HepG2 (cell line): Measurements from ENCODE around the gene PHOSPHO2. TPM values are rescaled to one million over a fixed set of nuclear protein-coding genes. Genes with fewer than 3 reads are reported as not detected.

ENCODE experiments used
- CHD2 ChIP-seq: IDR thresholded peaks from 2 replicates; pipeline ENCODE4 v1.6.1; 2011; ENCODE audit warnings: low read depth, low read length, improper control_type of control experiment
- DPF2 ChIP-seq: sonication (generic); formaldehyde crosslinking; IDR thresholded peaks from 2 replicates; pipeline ENCODE4 v1.4.0; 2020; ENCODE audit warnings: mild to moderate bottlenecking, low read depth, missing genetic modification reagents, borderline replicate concordance
- EHMT2 ChIP-seq: fragments of 200-600 bp; sonication (generic); IDR thresholded peaks from 2 replicates; pipeline ENCODE4 v1.7.0; 2017; ENCODE audit warnings: antibody characterized with exemption, low read depth, low read length, borderline replicate concordance
- ELF4 ChIP-seq: sonication (generic); formaldehyde crosslinking; IDR thresholded peaks from 2 replicates; pipeline ENCODE4 v1.5.0; 2020; ENCODE audit warnings: missing genetic modification reagents, mild to moderate bottlenecking, moderate library complexity, borderline replicate concordance
- FOXO4 ChIP-seq: sonication (generic); formaldehyde crosslinking; conservative IDR thresholded peaks from 2 replicates; pipeline ENCODE4 v1.8.1; 2023; ENCODE audit warnings: missing genetic modification reagents
- FOXP1 ChIP-seq, 2 experiments: fragments of 450-650 bp in 1 of 2; IDR thresholded peaks; 2 replicates each; pipeline ENCODE4 v1.6.1; 2017 to 2018; ENCODE audit warnings: antibody characterized with exemption in 1 of 2
- HNRNPUL1 ChIP-seq: fragments of 200-400 bp; formaldehyde crosslinking; IDR thresholded peaks from 2 replicates; pipeline ENCODE4 v1.6.1; 2017; ENCODE audit warnings: low read depth, mild to moderate bottlenecking, low read length, moderate library complexity
- IRF2 ChIP-seq: IDR thresholded peaks from 2 replicates; pipeline ENCODE4 v1.6.1; 2018; ENCODE audit warnings: missing genetic modification reagents, missing compliant biosample characterization
- KDM5B ChIP-seq: sonication (generic); formaldehyde crosslinking; IDR thresholded peaks from 2 replicates; pipeline ENCODE4 v1.4.0; 2020; ENCODE audit warnings: missing genetic modification reagents, mild to moderate bottlenecking, borderline replicate concordance
- KLF16 ChIP-seq, 2 experiments: sonication (generic) in 1 of 2; formaldehyde crosslinking in 1 of 2; IDR thresholded peaks; 2 replicates each; pipeline versions ENCODE4 v1.6.1 to v1.8.0; 2016 to 2023; ENCODE audit warnings: missing genetic modification reagents in 2 of 2, missing compliant biosample characterization in 1 of 2
- PCBP2 ChIP-seq: fragments of 200-400 bp; formaldehyde crosslinking; optimal IDR thresholded peaks from 2 replicates; pipeline ENCODE3; 2018; ENCODE audit warnings: low read length, low read depth; ENCODE audit not compliant: poor library complexity, severe bottlenecking
- POLR2A ChIP-seq, 2 experiments: IDR thresholded peaks; 2 replicates each; pipeline ENCODE4 v1.6.1; 2011; ENCODE audit warnings: low read depth in 2 of 2, low read length in 2 of 2, mild to moderate bottlenecking in 1 of 2, moderate library complexity in 1 of 2; ENCODE audit not compliant: insufficient read depth in 1 of 2
- PTBP1 ChIP-seq: fragments of 200-400 bp; formaldehyde crosslinking; IDR thresholded peaks from 2 replicates; pipeline ENCODE4 v1.6.1; 2018; ENCODE audit warnings: low read length, low read depth; ENCODE audit not compliant: poor library complexity, severe bottlenecking
- RERE ChIP-seq: IDR thresholded peaks from 2 replicates; pipeline ENCODE4 v1.6.1; 2016; ENCODE audit warnings: low read depth, missing genetic modification reagents, missing compliant biosample characterization
- SPEN ChIP-seq: sonication (generic); formaldehyde crosslinking; IDR thresholded peaks from 2 replicates; pipeline ENCODE4 v1.5.1; 2020; ENCODE audit warnings: low read depth, mild to moderate bottlenecking, missing genetic modification reagents
- TAF1 ChIP-seq: sonication (generic); formaldehyde crosslinking; IDR thresholded peaks from 2 replicates; pipeline ENCODE4 v1.4.0; 2020; ENCODE audit warnings: missing genetic modification reagents
- ZFP90 ChIP-seq: sonication (generic); formaldehyde crosslinking; IDR thresholded peaks from 2 replicates; pipeline ENCODE4 v1.8.0; 2022; ENCODE audit warnings: missing genetic modification reagents, mild to moderate bottlenecking, inconsistent platforms, borderline replicate concordance
- ZNF326 ChIP-seq: sonication (generic); formaldehyde crosslinking; IDR thresholded peaks from 2 replicates; pipeline ENCODE4 v1.4.0; 2020; ENCODE audit warnings: missing genetic modification reagents, borderline replicate concordance
- ZNF556 ChIP-seq: sonication (generic); formaldehyde crosslinking; IDR thresholded peaks from 2 replicates; pipeline ENCODE4 v1.4.0; 2020; ENCODE audit warnings: mild to moderate bottlenecking, missing genetic modification reagents, borderline replicate concordance
- ZNF570 ChIP-seq: sonication (generic); formaldehyde crosslinking; IDR thresholded peaks from 2 replicates; pipeline ENCODE4 v1.4.0; 2020; ENCODE audit warnings: mild to moderate bottlenecking, missing genetic modification reagents, borderline replicate concordance
- ZSCAN5A ChIP-seq: sonication (generic); formaldehyde crosslinking; IDR thresholded peaks from 2 replicates; pipeline ENCODE4 v1.8.0; 2022; ENCODE audit warnings: mild to moderate bottlenecking, missing genetic modification reagents, borderline replicate concordance
- polyA plus RNA-seq, 8 experiments: library from polyadenylated mRNA; depleted of rRNA in 3 of 8; stranded (reverse) in 7 of 8; unstranded in 1 of 8; fragments of >200 nt; fragmentation: Illumina TruSeq in 4 of 8; extraction: Trizol in 4 of 8; gene quantifications; 2 replicates each; pipeline versions ENCODE4 v1.2.1 to v1.2.3, GENCODE V29; 2011 to 2016; ENCODE audit warnings: low read depth in 4 of 8, missing spikeins in 1 of 8, mixed read lengths in 1 of 8; ENCODE audit not compliant: insufficient read depth in 1 of 8
- total RNA-seq, 5 experiments: library from RNA; depleted of rRNA; stranded (reverse); fragments of >200 nt; fragmentation: Illumina TruSeq; extraction: Trizol; gene quantifications; 2 replicates each; pipeline ENCODE4 v1.2.3, GENCODE V29; 2016; ENCODE audit warnings: low read depth in 1 of 5

PHOSPHO2 gene
- total and polyA plus RNA-seq, 2 of the 13 experiments (the other 11 are each of a cell fraction or from before 2014, with no cell fraction given), result 6.1 to 11.4 TPM

- TF ChIP-seq FOXO4 (no peak), TAF1 (CRISPR knock-in tag) (peak; percentile 57), ZFP90 (0 out of 2 replicates have a peak, but pooled peaks have one; percentile 27), FOXP1 (IDR thresholded peaks at IDR 0.05) (no peak), FOXP1 (CRISPR knock-in tag; IDR thresholded peaks at IDR 0.05) (peak; percentile 70; the same call in 1 of the 2 replicates), ZSCAN5A (peak; percentile 97; the same call in 1 of the 2 replicates), PTBP1 (no peak), IRF2 (peak; percentile 82), ZNF556 (CRISPR knock-in tag) (peak; percentile 75; the same call in 1 of the 2 replicates), PCBP2 (no peak), KDM5B (no peak), HNRNPUL1 (no peak), RERE (CRISPR knock-in tag) (no peak), ZNF326 (no peak), ELF4 (CRISPR knock-in tag) (no peak), EHMT2 (peak; percentile 92; the same call in 1 of the 2 replicates), CHD2 (no peak), KLF16 (CRISPR knock-in tag; IDR thresholded peaks at IDR 0.05) (peak in 1 of 2 experiments; percentile 60; a peak in 1 of 4 replicates), SPEN (peak; percentile 42; the same call in 1 of the 2 replicates), ZNF570 (CRISPR knock-in tag) (no peak), POLR2A (IDR thresholded peaks at IDR 0.05; ENCODE audit: insufficient read depth in 1 of 2, low read depth in 2 of 2, low read length in 2 of 2) (peak; percentile 53 to 70; a peak in 3 of 4 replicates), DPF2 (CRISPR knock-in tag) (peak; percentile 68; the same call in 1 of the 2 replicates)
Measured at GRCh38 chr2:169683425-169684134, 10.7 kb upstream of the PHOSPHO2 start (continued).
